HG03432 (cell line): ENCODE data around the gene ZNF3.

Experiments
- ATAC-seq: cut with Tn5 transposase; IDR thresholded peaks from one replicate; pipeline ENCODE4 v1.9.1; 2021; ENCODE audit warnings: mild to moderate bottlenecking, moderate library complexity; ENCODE audit not compliant: unreplicated experiment

Gene ZNF3

DNA sequence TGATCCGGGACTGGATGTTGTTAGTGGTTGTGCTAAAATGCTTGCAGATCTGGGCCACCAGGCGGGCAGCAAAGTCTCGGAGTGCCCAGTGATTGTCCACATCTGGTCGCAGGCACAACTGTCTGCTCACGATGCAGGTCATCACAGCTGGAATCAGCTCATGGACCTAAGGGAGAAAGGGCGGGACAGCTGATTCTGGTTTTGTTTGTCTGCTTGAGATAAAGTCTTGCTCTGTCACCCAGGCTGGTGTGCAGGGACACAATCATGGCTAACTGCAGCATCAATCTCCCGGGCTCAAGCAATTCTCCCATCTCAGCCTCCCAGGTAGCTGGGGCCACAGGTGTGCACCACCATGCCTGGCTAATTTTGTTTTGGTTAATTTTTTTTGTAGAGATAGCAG, 29.6 kb upstream of the ZNF3 start:
- no peak for ATAC-seq

DNA sequence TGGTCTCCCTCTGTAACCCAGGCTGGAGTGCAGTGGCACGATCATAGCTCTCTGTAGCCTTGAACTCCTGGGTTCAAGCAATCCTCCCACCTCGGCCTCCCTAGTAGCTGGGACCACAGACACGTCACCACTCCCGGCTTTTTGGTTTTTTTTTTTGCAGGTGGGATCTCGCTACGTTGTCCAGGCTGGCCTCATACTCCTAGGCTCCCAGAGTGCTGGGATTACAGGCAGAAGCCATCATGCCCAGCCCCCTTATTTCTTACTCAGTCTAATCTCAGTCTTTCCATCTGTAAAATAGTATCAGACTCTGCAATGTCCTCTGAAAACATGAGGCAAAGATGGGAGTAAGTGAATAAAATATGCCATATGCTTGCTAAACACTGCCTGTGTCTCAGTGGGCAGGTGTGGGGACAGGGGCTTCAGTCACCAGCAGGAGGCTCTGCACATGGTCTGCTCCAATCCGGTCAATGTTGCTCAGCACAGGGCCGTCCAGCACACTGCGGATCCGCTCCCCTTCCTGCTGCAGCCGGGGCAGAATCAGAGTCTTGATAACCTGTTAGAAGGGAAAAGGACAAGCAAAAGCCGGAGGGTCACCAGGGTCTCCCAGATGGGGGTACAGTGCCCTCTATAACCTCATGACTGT, 28.1 kb upstream of the ZNF3 start:
- no peak for ATAC-seq

DNA sequence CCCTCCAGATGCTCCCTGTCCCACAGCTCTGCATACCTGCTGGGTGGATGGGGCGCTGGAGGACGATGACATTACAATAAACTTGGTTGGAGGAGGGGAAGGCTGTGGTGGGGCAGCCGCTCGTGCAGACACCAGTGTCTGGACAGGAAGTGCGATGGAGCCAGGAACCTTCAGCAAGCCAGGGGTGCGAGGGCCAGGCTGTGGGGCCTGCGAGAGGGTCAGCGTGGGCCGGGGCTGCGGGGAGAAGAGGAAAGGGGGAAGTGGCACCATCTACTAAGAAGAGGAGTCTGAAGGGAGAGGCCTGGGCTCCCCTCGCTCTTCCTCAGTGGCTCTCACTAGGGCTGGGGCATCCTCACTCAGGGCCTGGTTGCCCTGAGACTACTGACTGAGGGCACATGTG, 26.4 kb upstream of the ZNF3 start:
- ATAC-seq = no peak

DNA sequence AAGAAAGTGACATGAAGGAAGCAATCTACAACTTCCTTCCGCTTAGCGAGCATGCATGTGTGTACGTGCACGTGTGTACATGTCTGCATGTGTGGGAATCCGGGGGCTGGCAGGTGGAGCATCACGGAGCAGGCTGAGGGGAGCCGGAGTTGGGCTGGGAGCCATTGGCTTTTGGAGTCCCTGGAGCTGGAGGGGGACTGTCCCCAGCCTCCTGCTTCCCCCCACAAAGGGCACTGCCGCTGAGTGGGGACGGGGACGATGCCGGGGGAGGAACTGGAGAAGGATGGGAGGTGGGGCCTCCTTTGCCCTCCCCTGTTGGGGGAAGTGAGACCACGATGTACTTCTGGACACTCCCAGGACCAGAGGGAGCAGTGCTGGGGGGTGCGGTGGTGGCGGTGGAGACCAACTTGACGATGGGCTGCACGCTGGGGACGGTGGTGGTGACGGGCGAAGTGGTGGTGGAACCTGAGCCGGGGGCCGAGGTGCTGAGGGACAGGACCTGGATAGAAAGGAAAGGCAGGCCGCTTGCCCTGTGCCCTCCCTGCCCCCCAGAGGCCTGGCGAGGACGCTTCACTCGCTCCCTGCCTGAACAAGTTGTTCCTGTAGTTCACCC, 25.7 kb upstream of the ZNF3 start:
- ATAC-seq = no peak

DNA sequence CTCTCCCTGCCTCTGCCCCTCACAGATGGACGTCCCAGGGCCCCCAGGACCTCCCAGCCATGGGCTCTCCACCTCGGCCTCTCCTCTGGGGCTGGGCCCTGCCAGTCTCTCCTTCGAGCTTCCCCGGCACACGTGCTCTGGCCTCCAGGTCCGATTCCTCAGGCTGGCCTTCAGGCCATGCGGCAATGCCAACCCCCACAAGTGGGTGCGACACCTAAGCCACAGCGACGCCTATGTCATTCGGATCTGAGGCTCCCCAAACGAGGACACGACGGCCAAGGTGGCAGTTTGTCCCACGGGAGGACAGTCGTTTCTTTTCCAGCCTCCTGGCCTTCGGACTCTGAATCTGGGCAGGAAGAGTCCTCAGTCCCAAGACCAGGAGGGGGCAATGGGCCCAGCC, 25.1 kb upstream of the ZNF3 start:
- ATAC-seq = no peak

DNA sequence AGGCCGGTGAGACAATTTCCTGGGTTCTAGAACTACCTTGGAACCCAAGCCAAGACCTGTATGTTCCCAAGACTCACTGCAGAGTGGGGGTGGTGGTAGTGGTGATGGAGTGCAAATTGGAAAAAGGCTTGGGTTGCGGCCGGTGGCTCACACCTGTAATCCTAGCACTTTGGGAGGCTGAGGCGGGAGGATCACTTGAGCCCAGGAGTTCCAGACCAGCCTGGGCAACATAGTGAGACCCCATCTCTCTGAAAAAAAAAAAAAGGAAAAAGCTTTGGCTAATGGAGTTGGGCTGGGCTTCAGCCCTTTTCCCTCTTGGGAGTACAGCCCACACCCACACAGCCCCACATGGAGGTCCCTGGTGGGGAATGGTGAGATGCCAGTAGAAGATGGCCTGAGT, 24.0 kb upstream of the ZNF3 start:
- ATAC-seq = no peak

DNA sequence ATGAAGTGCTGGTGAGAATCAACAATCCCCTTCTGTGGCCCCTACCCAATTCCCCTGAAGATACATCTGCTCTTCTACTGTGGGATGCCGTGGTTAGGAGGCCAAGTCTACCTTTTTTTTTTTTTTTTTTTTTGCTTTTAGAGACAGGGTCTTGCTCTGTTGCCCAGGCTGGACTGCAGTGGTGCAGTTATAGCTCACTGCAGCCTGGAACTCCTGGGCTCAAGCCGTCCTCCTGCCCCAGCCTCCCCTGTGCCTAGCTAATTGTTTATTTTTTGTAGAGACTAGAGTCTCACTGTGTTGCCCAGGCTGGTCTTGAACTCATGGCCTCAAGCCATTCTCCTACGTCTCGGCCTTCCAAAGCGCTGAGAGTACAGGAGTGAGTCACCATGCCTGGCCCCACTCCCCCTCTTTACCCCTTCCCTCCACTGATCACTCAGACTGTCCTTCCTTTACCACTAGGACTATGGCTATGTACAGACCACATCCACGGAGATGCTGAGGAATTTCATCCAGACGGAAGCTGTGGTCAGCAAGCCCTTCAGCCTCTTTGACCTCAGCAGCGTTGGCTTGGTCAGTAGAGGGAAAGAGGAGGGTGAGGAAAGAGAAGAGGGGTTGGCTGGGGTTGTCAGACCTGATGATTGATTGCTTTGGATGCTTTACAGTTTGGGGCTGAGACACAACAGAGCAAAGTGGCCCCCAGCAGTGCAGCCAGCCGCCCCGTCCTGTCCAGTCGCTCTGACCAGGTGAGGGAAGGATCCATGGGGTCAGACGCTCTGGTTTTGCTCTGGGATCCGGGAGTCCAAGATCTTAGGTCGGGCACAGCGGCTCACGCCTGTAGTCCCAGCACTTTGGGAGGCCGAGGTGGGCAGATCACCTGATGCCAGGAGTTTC, 21.7 kb upstream of the ZNF3 start:
- ATAC-seq = no peak

DNA sequence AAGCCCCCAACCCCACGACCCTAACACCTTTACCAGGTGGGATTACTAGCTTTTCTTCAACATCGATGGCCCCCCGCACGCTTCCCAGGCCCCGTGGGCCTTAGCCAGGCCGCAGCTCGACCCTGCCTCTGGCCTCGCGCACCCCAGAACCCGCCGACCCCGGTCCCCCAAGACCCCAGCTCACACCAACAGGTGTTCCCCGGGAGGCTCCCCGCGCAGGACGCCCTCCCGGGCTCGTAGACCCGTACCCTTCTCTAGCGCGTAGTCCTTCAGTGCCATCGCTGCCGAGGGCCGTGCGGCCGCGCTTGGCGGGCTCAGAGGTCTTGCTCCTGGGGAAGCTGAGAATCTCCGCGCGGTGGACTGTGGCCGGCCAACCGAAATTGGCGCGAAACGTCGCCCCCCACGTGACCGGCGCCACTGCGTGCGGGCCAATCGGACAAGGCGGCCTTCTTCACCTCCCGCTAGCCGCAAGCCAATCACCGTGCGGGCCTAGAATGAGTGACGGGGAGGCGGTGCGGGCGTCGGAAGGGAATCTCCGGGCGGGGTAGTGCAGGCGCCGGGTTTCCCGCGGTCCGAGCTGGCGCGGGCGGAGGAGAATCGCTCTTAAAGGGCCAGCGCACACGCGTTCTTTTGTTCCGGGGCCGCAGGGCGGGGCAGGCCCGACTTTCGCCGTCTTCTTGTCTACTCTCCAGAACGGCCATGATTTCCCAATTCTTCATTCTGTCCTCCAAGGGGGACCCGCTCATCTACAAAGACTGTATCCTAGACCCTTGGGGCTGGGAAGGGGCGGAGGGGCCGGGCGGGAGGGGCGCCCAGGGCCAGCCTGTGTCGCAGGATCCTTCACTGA, 19.7 kb upstream of the ZNF3 start, which contains the start of the genes AP4M1 and MCM7:
Gene AP4M1, plus strand, starts transcription at position 628 of the 847 bp plus-strand sequence. Its CDS starts 72 bp downstream, at position 700.
Gene MCM7, minus strand, starts transcription at position 382 of the 847 bp plus-strand sequence. Its CDS starts 103 bp downstream, at position 279.
- peak; percentile 83 for ATAC-seq

DNA sequence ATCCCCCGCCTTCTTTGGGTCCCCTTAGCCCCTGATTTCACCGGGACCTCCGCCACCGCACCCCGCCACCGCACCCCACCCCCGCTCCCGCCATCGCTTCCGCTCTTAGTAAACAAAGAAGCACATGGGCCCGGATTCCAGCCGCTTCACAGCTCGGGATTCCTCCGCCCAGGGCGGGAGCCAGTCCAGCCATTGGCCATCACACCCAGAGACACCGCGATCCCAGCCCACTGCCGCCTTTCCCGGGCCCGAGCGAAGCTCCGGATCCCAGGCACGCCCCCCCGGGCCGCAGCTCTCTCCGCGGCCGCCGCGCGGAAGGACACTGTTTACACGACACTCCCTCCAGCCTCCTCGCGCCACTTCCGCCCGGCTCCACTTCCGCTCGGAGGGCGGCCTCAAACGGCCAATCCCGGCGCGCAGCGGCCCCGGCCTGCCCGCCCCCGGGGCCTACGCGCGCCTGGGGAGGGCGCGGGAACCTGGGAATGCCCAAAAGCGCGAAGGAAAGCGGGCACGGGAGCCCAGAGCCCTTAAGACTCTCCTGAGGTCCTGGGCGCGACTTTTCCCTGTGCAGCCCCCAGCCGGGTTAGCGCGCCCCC, 19.0 kb upstream of the ZNF3 start:
- peak; percentile 74 for ATAC-seq

DNA sequence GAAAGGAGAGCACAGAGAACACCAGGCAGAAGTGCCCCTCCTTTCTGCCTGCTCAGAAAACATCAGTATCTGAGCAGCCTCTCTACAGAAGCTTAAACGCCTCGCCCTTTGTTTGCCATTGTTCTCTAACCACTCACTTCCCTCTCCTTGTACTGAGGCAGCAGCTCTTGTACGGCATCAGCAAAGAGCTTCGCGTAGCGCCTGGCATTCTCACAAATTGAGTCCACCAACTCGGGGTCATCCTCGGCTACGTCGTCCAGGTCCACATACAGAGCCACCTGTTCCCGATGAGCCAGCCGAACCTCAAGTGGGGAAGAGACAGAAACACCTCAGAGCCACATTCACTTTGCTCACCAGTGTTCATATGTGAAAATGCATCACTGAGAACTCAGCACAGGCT, 17.9 kb upstream of the ZNF3 start:
- ATAC-seq = no peak

DNA sequence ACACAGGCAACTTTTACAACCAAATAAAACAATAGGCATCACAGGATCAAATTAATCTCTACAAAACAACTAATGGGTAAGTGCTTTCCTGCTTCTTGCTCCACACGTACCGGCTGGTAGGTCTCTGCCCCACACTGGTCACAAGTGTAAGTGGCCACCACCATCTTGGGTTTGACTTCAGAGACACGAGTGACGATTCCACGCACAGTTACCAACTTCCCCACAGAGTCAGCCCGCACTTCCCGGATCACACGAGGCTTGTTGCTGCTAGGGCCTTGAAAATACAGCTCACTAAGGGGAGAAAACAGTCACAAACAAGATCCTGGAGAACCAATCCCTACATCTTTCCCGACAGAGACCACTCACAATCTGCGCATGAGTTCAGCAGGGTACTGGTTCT, 17.4 kb upstream of the ZNF3 start:
- ATAC-seq = no peak

DNA sequence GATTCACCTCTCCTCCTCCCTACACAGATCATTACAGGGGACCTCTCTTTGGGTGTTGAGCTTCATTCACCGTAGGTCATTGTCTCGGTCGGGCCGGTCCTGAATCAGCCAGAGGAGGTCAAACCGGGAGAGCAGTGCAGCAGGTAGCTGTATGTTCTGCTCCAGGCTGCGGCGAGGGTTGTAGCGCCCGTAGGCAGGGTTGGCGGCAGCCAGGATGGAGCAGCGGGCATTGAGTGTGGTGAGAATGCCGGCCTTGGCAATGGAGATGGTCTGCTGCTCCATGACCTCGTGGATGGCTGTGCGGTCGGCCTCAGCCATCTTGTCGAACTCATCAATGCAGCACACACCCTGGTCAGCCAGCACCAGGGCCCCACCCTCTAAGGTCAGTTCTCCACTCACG, 14.2 kb upstream of the ZNF3 start:
- ATAC-seq = no peak

DNA sequence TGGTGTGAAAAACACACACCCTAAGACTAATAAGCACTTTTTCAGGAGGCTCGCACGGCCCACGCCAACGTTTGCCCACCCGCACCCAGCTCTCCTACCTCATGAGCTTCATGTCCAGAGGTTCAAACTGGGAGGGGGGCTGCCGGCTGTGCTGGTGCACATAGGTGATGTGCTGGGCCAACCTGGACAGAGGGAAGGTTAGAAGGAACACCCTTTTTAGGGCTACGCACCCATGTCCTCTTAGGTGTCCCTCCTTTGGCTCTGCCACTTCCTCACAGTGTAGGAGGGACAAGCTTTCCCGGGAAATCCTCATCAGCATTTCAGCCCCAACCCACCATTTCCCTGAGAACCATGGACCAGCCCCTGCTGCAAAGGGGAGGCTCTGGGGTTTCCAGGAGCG, 13.8 kb upstream of the ZNF3 start:
- ATAC-seq = no peak

DNA sequence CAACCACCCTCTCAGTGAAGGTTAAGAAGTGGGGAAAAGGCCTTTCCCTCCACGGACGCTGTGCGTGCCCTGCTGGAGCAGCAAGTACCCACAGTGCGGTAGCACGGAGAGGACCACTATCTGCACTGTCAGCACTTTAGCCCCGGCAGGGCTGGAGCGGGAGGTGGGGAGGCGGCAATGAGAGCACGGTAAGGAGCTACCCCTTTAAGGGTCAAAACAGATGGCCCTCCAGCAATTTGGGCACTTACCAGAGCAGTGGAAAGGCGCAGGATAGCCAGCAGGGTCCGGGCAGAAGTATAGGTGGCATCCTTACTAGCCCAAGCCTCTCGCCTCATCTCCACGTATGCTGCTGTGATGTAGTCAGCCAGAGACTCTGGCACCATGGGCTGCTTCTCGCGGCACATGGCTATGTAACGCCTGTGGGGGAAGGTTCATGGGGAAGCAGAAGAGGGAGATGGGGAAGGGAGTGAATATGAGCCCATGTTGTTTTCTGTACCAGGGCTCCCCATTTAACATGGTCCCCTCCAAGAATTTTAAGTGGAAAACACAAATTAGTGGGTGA, 12.5 kb upstream of the ZNF3 start:
- ATAC-seq = no peak

DNA sequence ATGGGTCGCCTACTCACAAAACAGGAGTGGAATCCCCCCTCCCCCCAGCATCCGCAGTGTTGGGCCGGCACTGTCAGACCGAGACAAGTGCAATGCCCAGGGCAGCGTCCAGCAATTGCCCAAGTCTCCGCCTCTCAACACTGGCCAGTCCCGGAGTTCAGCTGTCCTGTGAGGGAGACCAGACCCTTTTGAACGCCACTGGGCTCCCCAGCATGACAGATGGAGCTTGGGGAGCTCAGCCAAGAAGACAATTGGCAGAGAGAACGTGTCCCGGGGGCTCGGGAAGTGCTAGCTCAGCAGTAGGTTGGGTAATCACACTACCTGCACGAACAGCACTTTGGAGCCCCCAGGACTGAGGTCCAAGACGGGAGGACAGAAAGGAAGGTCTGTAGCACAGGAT, 12.0 kb upstream of the ZNF3 start:
- no peak for ATAC-seq

DNA sequence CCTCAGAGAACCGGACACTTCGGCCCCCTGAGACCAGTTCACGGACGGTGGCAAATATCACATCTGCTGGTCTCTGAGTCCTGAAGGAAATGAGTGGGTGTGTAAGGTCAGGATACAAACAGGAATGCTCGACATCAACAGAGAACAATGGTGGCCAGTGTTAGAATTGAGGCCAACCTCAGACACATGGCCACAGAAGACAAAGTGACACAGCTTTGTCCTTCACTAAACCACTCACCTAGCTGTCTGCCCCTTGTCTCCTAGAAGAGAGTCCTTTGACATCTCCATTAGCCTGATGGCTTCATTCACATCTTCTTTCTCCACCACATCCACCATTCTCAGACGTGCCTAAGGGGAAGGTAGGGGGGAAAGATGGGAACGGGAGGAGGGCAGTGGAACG, 11.5 kb upstream of the ZNF3 start:
- no peak for ATAC-seq

DNA sequence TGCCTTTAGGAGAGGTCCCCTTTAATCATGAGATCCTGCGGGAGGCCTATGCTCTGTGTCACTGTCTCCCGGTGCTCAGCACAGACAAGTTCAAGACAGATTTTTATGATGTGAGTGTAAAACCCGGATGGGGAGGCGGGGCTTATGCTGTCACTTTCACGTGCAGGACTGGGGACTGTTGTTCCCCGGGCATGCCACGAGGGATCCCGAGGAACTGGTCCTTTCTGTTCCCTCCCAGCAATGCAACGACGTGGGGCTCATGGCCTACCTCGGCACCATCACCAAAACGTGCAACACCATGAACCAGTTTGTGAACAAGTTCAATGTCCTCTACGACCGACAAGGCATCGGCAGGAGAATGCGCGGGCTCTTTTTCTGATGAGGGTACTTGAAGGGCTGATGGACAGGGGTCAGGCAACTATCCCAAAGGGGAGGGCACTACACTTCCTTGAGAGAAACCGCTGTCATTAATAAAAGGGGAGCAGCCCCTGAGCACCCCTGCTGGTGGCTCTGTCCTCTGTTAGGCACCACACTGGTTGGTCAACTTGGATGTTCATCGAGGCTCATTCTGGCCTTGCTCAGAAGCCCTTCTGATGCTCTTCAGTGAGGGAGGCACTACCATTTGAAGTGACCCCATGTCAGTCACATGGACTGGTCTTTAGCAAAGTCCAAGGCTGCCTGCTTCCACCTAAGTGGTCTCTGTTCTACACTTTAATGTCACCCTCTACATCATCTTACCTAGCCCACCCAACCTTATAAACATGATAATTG, 10.1 kb upstream of the ZNF3 start:
- ATAC-seq = no peak

DNA sequence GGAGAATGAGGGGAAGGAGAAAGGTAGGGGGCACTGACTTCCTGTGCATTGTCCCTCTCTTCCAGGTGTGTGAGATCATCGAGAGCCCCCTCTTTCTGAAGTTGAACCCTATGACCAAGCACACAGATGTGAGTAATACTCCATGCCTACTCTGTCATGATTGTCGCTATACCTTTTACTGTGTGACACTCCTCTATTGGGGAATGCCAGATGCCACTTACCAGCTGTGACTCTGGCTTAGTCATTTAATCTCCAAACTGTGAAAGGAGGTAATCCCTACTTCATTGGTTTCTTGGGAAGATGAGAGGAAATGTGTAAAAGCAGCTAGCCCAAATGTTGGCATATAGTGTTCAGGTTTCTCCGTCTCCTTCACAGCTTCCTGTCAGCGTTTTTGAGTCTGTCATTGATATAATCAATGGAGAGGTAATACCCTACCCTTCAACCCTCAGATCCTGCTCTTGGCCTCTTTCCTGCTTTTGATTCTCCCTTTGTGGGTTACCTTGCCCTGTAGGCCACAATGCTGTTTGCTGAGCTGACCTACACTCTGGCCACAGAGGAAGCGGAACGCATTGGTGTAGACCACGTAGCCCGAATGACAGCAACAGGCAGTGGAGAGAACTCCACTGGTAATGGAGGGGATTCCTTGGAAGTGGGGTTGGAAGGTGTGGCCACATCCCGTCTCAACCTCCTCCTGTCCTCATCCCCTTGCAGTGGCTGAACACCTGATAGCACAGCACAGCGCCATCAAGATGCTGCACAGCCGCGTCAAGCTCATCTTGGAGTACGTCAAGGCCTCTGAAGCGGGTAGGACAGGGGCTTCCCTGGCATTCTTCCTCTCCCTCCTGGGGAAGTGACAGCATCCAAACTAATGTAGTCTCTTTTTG, 9.2 kb upstream of the ZNF3 start:
- ATAC-seq = no peak
